HepG2 (cell line): Measurements from ENCODE around the gene ADAM22. TPM values are rescaled to one million over a fixed set of nuclear protein-coding genes. Genes with fewer than 3 reads are reported as not detected.
A peak's percentile ranks its signal among the peaks of the same experiment; 100 is the strongest.

Experiments
- HNRNPL ChIP-seq: fragments of 200-400 bp; formaldehyde crosslinking; IDR thresholded peaks from 2 replicates; pipeline ENCODE4 v1.6.1; 2017; ENCODE audit warnings: mild to moderate bottlenecking, low read depth, low read length
- MAF1 ChIP-seq: sonication (generic); formaldehyde crosslinking; IDR thresholded peaks from 2 replicates; pipeline ENCODE4 v1.5.0; 2020; ENCODE audit warnings: missing genetic modification reagents, borderline replicate concordance
- POLR2G ChIP-seq: fragments of 200-400 bp; formaldehyde crosslinking; IDR thresholded peaks from 2 replicates; pipeline ENCODE4 v1.6.1; 2018; ENCODE audit warnings: mild to moderate bottlenecking, low read depth, low read length, moderate library complexity
- SETDB1 ChIP-seq: sonication (generic); formaldehyde crosslinking; IDR thresholded peaks from 2 replicates; pipeline ENCODE4 v1.5.1; 2020; ENCODE audit warnings: missing genetic modification reagents, mild to moderate bottlenecking, borderline replicate concordance
- SNAI1 ChIP-seq: sonication (generic); formaldehyde crosslinking; IDR thresholded peaks from 2 replicates; pipeline ENCODE4 v1.5.0; 2020; ENCODE audit warnings: mild to moderate bottlenecking, missing genetic modification reagents, borderline replicate concordance
- TSC22D2 ChIP-seq: sonication (generic); formaldehyde crosslinking; IDR thresholded peaks from 2 replicates; pipeline ENCODE4 v1.5.1; 2020; ENCODE audit warnings: missing genetic modification reagents, mild to moderate bottlenecking, borderline replicate concordance
- ZNF180 ChIP-seq: sonication (generic); formaldehyde crosslinking; IDR thresholded peaks from 2 replicates; pipeline ENCODE4 v1.4.0; 2020; ENCODE audit warnings: low read depth, missing genetic modification reagents, borderline replicate concordance
- ZNF792 ChIP-seq: IDR thresholded peaks from 2 replicates; pipeline ENCODE4 v1.6.1; 2016
- polyA plus RNA-seq, 8 experiments: library from polyadenylated mRNA; depleted of rRNA in 3 of 8; stranded (reverse) in 7 of 8; unstranded in 1 of 8; fragments of >200 nt; fragmentation: Illumina TruSeq in 4 of 8; extraction: Trizol in 4 of 8; gene quantifications; 2 replicates each; pipeline versions ENCODE4 v1.2.1 to v1.2.3, GENCODE V29; 2011 to 2016; ENCODE audit warnings: low read depth in 4 of 8, missing spikeins in 1 of 8, mixed read lengths in 1 of 8; ENCODE audit not compliant: insufficient read depth in 1 of 8
- total RNA-seq, 5 experiments: library from RNA; depleted of rRNA; stranded (reverse); fragments of >200 nt; fragmentation: Illumina TruSeq; extraction: Trizol; gene quantifications; 2 replicates each; pipeline ENCODE4 v1.2.3, GENCODE V29; 2016; ENCODE audit warnings: low read depth in 1 of 5
- TF ChIP-seq, protein P1 (sequence below), 2 experiments: IDR thresholded peaks; 2 replicates each; pipeline ENCODE4 v1.6.1; 2011 to 2012; ENCODE audit warnings: low read length in 2 of 2, borderline replicate concordance in 1 of 2, low read depth in 1 of 2, mild to moderate bottlenecking in 1 of 2, moderate library complexity in 1 of 2
- TF ChIP-seq, protein P2 (sequence below): conservative IDR thresholded peaks from 2 replicates; pipeline ENCODE4 v1.6.1; 2018; ENCODE audit warnings: missing genetic modification reagents
- TF ChIP-seq, protein P3 (sequence below): sonication (generic); formaldehyde crosslinking; conservative IDR thresholded peaks from 2 replicates; pipeline ENCODE4 v1.4.0; 2020; ENCODE audit warnings: missing genetic modification reagents
- TF ChIP-seq, protein P4 (sequence below): sonication (generic); formaldehyde crosslinking; IDR thresholded peaks from 2 replicates; pipeline ENCODE4 v1.8.1; 2023; ENCODE audit warnings: missing genetic modification reagents, inconsistent platforms, borderline replicate concordance
- TF ChIP-seq, protein P5 (sequence below): sonication (generic); formaldehyde crosslinking; IDR thresholded peaks from 2 replicates; pipeline ENCODE4 v1.5.1; 2020; ENCODE audit warnings: mild to moderate bottlenecking, missing genetic modification reagents, borderline replicate concordance

The ADAM22 gene
- total and polyA plus RNA-seq, 2 of the 13 experiments (the other 11 are each of a cell fraction or from before 2014, with no cell fraction given): 1.9 to 6.7 TPM

DNA sequence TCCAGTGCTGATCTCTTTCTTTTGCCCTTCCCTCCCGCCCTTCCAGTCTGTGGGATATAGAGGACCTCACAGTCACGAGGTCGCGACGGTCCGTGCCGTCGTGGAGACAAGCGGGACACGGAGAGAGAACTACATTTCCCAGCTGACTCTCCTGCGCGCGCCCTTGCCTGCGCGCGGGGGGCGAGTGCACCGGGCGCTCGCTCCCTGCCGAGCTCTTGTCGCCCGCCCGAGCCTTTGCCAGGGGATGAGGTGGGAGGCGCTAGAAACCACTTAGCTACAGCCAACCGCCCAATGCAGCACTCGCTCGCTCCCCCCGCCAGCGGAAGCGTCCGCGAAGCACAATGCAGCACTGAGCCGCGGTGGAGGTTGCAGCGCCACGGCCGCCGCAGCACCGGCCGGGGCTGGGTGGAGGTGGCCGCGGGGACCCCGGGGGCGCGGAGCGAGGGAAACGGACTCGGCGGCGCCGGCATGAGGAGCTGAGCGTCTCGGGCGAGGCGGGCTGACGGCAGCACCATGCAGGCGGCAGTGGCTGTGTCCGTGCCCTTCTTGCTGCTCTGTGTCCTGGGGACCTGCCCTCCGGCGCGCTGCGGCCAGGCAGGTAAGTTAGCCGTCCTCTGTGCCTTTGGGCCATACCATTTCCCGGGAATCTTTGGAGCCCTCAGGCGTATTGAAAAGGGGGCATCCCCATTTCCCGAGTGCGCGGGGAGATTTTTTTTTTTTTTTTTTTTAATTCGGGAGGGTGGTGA, at the start of gene ADAM22 (continued):
- TF ChIP-seq, protein P1, sequence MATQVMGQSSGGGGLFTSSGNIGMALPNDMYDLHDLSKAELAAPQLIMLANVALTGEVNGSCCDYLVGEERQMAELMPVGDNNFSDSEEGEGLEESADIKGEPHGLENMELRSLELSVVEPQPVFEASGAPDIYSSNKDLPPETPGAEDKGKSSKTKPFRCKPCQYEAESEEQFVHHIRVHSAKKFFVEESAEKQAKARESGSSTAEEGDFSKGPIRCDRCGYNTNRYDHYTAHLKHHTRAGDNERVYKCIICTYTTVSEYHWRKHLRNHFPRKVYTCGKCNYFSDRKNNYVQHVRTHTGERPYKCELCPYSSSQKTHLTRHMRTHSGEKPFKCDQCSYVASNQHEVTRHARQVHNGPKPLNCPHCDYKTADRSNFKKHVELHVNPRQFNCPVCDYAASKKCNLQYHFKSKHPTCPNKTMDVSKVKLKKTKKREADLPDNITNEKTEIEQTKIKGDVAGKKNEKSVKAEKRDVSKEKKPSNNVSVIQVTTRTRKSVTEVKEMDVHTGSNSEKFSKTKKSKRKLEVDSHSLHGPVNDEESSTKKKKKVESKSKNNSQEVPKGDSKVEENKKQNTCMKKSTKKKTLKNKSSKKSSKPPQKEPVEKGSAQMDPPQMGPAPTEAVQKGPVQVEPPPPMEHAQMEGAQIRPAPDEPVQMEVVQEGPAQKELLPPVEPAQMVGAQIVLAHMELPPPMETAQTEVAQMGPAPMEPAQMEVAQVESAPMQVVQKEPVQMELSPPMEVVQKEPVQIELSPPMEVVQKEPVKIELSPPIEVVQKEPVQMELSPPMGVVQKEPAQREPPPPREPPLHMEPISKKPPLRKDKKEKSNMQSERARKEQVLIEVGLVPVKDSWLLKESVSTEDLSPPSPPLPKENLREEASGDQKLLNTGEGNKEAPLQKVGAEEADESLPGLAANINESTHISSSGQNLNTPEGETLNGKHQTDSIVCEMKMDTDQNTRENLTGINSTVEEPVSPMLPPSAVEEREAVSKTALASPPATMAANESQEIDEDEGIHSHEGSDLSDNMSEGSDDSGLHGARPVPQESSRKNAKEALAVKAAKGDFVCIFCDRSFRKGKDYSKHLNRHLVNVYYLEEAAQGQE (IDR thresholded peaks at IDR 0.05; ENCODE audit: borderline replicate concordance in 1 of 2, low read depth in 1 of 2, low read length in 2 of 2): no peak
- TF ChIP-seq, protein P2, sequence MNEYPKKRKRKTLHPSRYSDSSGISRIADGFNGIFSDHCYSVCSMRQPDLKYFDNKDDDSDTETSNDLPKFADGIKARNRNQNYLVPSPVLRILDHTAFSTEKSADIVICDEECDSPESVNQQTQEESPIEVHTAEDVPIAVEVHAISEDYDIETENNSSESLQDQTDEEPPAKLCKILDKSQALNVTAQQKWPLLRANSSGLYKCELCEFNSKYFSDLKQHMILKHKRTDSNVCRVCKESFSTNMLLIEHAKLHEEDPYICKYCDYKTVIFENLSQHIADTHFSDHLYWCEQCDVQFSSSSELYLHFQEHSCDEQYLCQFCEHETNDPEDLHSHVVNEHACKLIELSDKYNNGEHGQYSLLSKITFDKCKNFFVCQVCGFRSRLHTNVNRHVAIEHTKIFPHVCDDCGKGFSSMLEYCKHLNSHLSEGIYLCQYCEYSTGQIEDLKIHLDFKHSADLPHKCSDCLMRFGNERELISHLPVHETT (CRISPR knock-in tag): no peak
- no peak for TF ChIP-seq ZNF180
- peak; percentile 53; the same call in 1 of the 2 replicates for TF ChIP-seq ZNF792
- TF ChIP-seq TSC22D2 (CRISPR knock-in tag): peak; percentile 69; the same call in 1 of the 2 replicates
- TF ChIP-seq, protein P3, sequence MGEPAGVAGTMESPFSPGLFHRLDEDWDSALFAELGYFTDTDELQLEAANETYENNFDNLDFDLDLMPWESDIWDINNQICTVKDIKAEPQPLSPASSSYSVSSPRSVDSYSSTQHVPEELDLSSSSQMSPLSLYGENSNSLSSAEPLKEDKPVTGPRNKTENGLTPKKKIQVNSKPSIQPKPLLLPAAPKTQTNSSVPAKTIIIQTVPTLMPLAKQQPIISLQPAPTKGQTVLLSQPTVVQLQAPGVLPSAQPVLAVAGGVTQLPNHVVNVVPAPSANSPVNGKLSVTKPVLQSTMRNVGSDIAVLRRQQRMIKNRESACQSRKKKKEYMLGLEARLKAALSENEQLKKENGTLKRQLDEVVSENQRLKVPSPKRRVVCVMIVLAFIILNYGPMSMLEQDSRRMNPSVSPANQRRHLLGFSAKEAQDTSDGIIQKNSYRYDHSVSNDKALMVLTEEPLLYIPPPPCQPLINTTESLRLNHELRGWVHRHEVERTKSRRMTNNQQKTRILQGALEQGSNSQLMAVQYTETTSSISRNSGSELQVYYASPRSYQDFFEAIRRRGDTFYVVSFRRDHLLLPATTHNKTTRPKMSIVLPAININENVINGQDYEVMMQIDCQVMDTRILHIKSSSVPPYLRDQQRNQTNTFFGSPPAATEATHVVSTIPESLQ: no peak
- TF ChIP-seq, protein P4, sequence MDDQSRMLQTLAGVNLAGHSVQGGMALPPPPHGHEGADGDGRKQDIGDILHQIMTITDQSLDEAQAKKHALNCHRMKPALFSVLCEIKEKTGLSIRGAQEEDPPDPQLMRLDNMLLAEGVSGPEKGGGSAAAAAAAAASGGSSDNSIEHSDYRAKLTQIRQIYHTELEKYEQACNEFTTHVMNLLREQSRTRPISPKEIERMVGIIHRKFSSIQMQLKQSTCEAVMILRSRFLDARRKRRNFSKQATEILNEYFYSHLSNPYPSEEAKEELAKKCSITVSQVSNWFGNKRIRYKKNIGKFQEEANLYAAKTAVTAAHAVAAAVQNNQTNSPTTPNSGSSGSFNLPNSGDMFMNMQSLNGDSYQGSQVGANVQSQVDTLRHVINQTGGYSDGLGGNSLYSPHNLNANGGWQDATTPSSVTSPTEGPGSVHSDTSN (CRISPR knock-in tag): 0 out of 2 replicates have a peak, but pooled peaks have one; percentile 65
- no peak for TF ChIP-seq SETDB1 (CRISPR knock-in tag)
- no peak for TF ChIP-seq HNRNPL
- TF ChIP-seq POLR2G: peak; percentile 83
- no peak for TF ChIP-seq SNAI1
- no peak for TF ChIP-seq MAF1 (CRISPR knock-in tag)
- TF ChIP-seq, protein P5, sequence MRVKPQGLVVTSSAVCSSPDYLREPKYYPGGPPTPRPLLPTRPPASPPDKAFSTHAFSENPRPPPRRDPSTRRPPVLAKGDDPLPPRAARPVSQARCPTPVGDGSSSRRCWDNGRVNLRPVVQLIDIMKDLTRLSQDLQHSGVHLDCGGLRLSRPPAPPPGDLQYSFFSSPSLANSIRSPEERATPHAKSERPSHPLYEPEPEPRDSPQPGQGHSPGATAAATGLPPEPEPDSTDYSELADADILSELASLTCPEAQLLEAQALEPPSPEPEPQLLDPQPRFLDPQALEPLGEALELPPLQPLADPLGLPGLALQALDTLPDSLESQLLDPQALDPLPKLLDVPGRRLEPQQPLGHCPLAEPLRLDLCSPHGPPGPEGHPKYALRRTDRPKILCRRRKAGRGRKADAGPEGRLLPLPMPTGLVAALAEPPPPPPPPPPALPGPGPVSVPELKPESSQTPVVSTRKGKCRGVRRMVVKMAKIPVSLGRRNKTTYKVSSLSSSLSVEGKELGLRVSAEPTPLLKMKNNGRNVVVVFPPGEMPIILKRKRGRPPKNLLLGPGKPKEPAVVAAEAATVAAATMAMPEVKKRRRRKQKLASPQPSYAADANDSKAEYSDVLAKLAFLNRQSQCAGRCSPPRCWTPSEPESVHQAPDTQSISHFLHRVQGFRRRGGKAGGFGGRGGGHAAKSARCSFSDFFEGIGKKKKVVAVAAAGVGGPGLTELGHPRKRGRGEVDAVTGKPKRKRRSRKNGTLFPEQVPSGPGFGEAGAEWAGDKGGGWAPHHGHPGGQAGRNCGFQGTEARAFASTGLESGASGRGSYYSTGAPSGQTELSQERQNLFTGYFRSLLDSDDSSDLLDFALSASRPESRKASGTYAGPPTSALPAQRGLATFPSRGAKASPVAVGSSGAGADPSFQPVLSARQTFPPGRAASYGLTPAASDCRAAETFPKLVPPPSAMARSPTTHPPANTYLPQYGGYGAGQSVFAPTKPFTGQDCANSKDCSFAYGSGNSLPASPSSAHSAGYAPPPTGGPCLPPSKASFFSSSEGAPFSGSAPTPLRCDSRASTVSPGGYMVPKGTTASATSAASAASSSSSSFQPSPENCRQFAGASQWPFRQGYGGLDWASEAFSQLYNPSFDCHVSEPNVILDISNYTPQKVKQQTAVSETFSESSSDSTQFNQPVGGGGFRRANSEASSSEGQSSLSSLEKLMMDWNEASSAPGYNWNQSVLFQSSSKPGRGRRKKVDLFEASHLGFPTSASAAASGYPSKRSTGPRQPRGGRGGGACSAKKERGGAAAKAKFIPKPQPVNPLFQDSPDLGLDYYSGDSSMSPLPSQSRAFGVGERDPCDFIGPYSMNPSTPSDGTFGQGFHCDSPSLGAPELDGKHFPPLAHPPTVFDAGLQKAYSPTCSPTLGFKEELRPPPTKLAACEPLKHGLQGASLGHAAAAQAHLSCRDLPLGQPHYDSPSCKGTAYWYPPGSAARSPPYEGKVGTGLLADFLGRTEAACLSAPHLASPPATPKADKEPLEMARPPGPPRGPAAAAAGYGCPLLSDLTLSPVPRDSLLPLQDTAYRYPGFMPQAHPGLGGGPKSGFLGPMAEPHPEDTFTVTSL (CRISPR knock-in tag): no peak
